GM23338 (cell line): Measurements from ENCODE around the gene KRT33B.

Experiments used
- CREB1 ChIP-seq: fragments of 250-450 bp; sonication (Bioruptor Pico); IDR thresholded peaks from 2 replicates; pipeline ENCODE4 v1.5.0; 2020; ENCODE audit warnings: low read depth, mild to moderate bottlenecking, moderate library complexity
- EZH2 ChIP-seq: fragments of 200-600 bp; sonication (generic); IDR thresholded peaks from one replicate; pipeline ENCODE4 v1.8.0; 2017; ENCODE audit warnings: antibody characterized with exemption, mild to moderate bottlenecking, low read depth; ENCODE audit not compliant: unreplicated experiment
- EZH2phosphoT487 ChIP-seq: fragments of 200-600 bp; sonication (generic); IDR thresholded peaks from one replicate; pipeline ENCODE4 v1.8.1; 2018; ENCODE audit warnings: antibody characterized with exemption; ENCODE audit not compliant: unreplicated experiment
- JUNB ChIP-seq: IDR thresholded peaks from one replicate; pipeline ENCODE4 v1.6.1; 2016; ENCODE audit warnings: antibody characterized with exemption; ENCODE audit not compliant: unreplicated experiment
- NANOG ChIP-seq: IDR thresholded peaks from 2 replicates; pipeline ENCODE4 v1.6.1; 2016; ENCODE audit warnings: antibody characterized with exemption, borderline replicate concordance
- POLR2AphosphoS5 ChIP-seq: IDR thresholded peaks from 2 replicates; pipeline ENCODE4 v1.6.1; 2016; ENCODE audit warnings: antibody characterized with exemption, low read depth
- ZNF331 ChIP-seq: fragments of 250-450 bp; sonication (Bioruptor Pico); IDR thresholded peaks from 2 replicates; pipeline ENCODE4 v1.5.0; 2020; ENCODE audit warnings: low read depth, mild to moderate bottlenecking, moderate library complexity
- TF ChIP-seq, protein P1 (sequence below), 2 experiments: fragments of 200-600 bp in 1 of 2; sonication (generic) in 1 of 2; conservative IDR thresholded peaks; 2 replicates each; pipeline versions ENCODE4 v1.5.1 to v1.6.1; 2016 to 2017; ENCODE audit warnings: antibody characterized with exemption in 2 of 2, low read depth in 2 of 2, mild to moderate bottlenecking in 2 of 2, moderate library complexity in 1 of 2
- TF ChIP-seq, protein P2 (sequence below): IDR thresholded peaks from one replicate; pipeline ENCODE4 v1.6.1; 2018; ENCODE audit warnings: antibody characterized with exemption; ENCODE audit not compliant: unreplicated experiment

DNA sequence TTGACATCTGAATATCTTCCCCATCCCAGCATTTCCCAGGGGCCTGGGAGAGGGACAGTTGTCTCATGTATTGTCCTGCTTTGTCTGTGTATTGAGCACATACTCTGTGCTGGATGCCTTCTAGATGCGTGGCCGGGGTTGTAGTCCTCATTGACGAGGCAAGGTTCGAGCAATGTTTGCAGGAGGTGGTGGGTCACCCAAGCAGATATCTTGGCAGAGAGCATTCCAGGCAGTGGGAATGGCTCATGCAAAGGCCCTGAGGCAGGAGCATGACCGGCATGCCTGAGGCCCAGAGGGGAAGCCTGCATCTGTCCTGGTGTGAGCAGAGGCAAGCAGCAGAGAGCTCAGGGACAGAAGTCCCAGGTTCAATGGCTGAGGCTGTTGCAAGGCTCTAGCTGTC lies 36.5 kb downstream of the KRT33B start:
- TF ChIP-seq, protein P1, sequence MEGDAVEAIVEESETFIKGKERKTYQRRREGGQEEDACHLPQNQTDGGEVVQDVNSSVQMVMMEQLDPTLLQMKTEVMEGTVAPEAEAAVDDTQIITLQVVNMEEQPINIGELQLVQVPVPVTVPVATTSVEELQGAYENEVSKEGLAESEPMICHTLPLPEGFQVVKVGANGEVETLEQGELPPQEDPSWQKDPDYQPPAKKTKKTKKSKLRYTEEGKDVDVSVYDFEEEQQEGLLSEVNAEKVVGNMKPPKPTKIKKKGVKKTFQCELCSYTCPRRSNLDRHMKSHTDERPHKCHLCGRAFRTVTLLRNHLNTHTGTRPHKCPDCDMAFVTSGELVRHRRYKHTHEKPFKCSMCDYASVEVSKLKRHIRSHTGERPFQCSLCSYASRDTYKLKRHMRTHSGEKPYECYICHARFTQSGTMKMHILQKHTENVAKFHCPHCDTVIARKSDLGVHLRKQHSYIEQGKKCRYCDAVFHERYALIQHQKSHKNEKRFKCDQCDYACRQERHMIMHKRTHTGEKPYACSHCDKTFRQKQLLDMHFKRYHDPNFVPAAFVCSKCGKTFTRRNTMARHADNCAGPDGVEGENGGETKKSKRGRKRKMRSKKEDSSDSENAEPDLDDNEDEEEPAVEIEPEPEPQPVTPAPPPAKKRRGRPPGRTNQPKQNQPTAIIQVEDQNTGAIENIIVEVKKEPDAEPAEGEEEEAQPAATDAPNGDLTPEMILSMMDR (conservative IDR thresholded peaks at IDR 0.05; ENCODE audit: low read depth in 2 of 2): no peak
- TF ChIP-seq EZH2phosphoT487 (no peak), EZH2 (no peak), ZNF331 (CRISPR knock-in tag) (no peak), JUNB (no peak), CREB1 (CRISPR knock-in tag) (no peak), POLR2AphosphoS5 (no peak), NANOG (no peak)
- TF ChIP-seq, protein P2, sequence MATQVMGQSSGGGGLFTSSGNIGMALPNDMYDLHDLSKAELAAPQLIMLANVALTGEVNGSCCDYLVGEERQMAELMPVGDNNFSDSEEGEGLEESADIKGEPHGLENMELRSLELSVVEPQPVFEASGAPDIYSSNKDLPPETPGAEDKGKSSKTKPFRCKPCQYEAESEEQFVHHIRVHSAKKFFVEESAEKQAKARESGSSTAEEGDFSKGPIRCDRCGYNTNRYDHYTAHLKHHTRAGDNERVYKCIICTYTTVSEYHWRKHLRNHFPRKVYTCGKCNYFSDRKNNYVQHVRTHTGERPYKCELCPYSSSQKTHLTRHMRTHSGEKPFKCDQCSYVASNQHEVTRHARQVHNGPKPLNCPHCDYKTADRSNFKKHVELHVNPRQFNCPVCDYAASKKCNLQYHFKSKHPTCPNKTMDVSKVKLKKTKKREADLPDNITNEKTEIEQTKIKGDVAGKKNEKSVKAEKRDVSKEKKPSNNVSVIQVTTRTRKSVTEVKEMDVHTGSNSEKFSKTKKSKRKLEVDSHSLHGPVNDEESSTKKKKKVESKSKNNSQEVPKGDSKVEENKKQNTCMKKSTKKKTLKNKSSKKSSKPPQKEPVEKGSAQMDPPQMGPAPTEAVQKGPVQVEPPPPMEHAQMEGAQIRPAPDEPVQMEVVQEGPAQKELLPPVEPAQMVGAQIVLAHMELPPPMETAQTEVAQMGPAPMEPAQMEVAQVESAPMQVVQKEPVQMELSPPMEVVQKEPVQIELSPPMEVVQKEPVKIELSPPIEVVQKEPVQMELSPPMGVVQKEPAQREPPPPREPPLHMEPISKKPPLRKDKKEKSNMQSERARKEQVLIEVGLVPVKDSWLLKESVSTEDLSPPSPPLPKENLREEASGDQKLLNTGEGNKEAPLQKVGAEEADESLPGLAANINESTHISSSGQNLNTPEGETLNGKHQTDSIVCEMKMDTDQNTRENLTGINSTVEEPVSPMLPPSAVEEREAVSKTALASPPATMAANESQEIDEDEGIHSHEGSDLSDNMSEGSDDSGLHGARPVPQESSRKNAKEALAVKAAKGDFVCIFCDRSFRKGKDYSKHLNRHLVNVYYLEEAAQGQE: no peak
